Left renal cortex interstitium (tissue), 4 donors: ENCODE measurements around the gene HMGN4. TPM values are rescaled to one million over a fixed set of nuclear protein-coding genes. Genes with fewer than 3 reads are reported as not detected.
"Not testable (repeated sequence)": the region's sequence is repeated elsewhere in the genome, so short reads cannot be mapped to it uniquely, and the experiment has no call there.

ENCODE experiments used
- DNase-seq, 4 donors: peaks; one replicate each; pipeline ENCODE4 v3.0.0-alpha.2; 2013; ENCODE audit warnings: low read depth in 4 of 4, low spot score in 2 of 4, missing footprints in 1 of 4
- polyA plus RNA-seq, 4 donors: library from polyadenylated mRNA; unstranded; fragments of 120-200 nt; gene quantifications; one replicate each; pipeline ENCODE4 v1.2.1, GENCODE V29; 2013; ENCODE audit not compliant: insufficient read length in 4 of 4

The HMGN4 gene
- polyA plus RNA-seq, 4 donors, result 78.4 to 95.3 (median 85.1) TPM

DNA sequence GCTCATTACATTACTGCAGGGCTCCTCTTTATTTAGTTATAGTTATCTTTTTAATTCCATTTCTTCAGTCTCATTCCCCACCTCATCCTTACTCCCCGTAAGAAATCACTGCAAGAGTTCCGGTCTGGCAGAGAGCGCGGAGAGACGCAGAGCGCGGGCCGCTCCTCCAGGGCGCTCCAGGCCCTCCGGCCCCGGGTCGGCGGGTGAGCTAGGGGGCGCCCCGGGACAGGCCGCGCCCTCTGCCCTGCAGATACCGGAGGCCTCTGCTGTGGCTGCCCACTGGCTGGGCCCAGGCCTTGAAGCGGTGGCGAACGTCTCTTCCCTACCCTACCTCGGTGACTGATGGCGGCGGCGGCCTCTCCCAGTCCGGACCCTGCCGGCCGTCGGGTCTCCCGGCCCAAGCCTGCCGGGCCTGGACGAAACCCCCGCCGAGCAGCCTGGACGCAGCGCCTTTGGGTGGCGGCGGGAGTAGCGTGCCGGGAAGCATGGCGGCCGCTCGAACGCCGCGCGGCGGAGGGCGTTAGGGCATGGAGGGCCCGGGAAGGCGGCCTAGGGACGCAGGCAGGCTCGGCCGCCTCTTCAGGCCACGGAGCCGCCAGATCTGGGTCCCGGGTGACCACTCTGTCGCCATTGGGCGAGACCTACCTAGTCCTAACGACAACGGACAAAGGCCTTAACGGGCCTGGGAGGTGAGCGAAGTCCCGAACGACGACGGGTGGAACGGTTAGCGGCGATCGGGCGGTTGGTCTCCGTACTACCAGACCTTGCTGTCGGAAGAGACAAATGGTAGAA, 16.4 kb upstream of the HMGN4 start:
- peak in 2 of 4 donors; percentile 64 to 67 for DNase-seq

DNA sequence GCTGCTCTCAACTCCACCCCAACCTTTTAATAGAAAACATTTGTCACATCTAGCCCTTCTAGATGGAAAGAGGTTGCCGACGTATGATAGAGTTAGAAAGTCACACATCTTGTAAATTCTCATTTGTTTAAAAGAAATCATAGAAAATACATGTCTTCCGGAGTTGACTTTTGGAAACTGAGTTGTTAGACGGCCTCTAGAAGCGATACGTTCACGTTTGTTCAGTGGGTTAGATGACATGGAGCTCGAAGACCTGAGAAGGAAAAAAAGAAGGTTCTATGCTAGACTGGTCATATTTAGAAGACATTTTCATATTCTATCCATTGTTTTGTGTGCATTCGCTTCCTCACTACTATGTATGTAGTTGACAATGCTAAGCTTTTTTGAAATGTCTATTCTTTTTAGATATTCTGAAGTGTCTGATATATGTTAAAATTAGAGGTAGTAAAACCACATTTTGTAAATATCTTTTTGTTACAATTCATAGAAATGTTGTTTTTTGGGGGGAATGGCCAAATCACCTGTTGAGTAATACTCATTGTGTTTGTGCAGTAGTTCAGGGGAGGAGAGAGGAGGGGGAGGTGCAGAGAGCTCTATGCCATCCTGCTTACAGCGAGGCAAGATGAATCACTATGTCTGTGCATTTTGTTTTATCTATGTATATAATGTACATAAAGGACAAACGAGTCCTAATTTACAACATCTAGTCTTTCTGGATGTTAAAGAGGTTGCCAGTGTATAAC, 15.5 kb upstream of the HMGN4 start:
- not testable (repeated sequence) for DNase-seq

DNA sequence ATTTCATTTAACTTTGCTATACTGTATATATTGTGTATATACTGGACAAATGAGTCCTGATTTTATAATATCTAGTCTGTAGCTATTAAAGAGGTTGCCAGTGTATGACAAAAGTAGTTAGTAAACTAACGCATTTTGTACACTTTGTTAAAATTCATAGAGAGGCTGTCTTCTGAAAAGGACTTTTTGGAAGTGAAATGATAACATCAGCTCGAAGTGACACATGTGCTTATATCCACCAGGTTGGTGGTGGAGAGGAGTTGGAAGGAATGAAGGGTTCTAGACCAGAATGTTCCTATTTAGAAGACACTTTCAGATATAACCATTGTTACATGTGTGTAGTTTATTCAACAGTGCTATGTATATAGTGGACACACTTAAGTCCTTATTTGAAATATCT, 13.9 kb upstream of the HMGN4 start:
- DNase-seq, result not testable (repeated sequence)

DNA sequence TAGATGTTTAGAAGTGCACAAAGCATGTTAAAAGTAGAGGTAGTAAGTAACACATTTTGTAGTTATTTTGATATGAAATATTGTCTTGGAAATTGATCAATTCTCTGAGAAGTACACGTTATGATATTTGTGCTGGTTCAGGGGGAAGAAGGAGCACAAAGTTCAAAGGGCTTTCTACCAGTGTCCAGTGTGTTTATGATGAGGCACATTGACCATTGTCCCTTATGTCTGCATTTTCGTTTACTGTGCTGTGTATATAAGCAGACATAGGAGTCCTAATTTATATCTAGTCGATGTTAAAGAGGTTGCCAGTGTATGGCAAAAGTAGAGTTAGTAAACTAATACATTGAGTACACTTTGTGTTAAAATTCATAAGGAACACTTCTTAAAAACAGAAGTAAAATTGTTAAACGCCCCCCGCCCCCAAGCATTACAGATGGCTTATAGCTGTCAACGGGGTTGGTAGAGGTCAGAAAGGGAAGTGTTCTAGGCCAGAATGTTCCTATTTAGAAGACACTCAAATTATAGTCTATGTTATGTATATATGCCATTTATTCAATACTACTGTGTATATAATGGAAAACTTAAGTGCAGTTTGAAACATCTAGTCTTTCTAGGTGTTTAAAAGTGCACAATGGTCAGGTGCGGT, 13.3 kb upstream of the HMGN4 start:
- no peak for DNase-seq

DNA sequence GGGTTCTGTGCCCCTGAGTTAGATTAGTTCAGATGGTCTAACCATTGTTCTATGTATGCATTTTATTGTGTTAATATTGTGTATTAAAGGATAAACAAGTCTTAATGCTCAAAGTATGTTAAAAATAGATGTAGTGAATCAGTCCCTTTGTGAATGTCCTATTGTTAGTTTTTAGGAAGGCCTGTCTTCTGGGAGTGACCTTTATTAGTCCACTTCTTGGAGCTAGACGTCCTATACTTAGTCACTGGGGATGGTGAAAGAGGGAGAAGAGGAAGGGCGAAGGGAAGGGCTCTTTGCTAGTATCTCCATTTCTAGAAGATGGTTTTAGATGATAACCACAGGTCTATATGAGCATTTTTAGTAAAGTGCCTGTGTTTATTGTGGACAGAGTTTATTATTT, 12.3 kb upstream of the HMGN4 start:
- no peak for DNase-seq

DNA sequence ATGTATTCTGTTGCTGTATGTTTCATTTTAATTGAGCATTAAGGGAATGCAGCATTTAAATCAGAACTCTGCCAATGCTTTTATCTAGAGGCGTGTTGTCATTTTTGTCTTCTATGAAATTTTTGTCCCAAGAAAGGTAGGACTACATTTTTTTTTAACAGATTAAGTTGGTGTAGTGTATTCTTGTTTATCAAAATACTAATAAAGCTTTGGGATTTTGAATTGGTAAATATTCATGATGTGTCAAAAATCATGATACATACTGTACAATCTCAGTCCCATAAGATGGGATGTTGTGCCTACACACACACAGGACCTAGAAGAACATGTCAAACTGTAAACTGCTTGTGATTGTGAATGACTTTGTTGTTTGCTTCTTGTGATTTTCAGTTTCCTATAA, 11.2 kb upstream of the HMGN4 start:
- DNase-seq, result no peak

DNA sequence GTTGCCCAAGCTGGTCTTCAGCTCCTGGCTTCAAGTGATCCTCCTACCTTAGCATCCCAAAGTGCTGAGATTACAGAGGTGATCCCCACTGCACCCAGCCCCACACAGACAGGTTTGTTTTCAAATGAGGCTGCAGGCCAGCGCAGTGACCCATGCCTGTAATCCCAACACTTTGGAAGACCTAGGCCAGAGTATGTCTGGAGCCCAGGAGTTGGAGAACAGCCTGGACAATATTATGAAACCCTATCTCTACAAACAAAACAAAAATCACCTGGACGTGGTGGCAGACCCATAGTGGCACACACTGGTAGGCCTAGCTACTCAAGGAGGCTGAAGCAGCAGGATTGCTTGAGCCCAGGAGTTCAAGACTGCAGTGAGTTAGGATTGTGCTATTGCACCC, 8.0 kb upstream of the HMGN4 start:
- no peak for DNase-seq

DNA sequence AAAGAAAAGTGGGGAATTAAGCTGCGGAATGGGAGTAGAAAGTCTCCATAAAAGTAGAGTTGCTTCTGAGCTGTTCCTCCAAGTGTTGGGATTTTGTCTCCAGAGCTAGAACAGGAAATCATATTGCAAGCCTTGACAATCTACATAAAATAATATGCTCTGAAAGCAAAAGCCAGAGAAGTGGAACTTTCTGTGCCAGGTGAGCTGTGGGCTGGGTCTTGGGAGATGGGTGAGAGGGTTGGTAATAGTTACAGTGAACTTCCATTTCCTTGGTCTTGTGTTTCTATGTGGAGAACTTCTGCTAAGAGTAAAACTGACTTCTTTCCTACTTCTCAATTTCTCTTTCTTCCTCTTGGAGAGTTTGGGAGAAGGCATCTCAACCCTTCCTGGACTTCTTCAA, 6.3 kb upstream of the HMGN4 start:
- no peak for DNase-seq

DNA sequence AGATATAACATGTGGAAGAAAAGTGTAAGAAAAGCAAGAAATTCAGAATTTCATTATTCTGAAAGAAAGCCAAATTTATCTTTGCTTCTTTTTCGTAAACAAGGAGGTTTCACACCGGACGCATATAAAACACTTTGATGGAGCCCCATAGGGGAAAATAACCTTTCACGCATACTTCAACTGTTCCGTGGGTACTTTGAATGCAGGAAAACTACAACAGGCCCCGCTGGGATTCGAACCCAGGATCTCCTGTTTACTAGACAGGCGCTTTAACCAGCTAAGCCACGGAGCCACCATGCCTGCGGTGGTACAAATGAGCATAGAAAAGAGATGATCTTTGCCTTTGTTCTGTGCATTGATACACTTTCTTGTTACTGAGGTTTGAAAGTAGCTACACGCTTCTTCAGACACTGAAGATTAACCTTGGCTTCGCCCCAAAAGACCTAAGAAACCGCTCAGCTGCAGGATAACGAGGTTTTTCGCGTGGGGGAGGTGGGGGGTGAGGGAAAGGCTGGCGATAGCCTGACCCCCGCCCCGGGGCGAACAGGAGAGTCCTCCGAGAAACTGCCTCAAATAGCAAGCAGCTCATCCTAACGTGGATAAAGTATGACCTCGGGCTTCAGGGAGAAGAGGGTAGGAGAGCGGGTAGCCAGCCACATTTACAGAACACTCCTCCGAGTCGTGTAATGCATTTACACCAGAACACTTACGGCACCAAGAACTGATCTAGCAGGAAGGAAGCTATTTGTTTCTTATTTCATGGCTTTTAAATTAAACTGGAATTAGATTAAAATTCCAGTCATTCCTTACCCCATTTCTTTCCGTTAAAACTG, 5.3 kb upstream of the HMGN4 start:
- peak in 3 of 4 donors; percentile 85 to 91 (median 85) for DNase-seq

DNA sequence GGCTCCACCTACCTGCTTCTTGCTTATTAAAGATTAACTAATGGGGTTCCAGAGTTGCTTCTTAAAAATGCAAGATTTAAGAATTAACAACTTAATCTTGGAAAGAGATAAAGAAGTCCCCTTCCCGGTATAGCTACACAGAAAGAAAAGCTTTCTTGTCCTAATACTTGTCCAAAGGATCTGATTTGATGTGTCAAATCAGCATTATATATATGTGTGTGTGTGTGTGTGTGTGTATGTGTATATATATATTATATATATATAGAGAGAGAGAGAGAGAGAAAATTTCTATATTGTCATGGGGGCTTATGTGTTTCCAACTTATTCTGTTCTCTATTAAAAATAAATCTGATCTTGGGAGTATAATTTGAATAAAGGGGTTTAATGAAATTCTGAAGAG, 4.6 kb upstream of the HMGN4 start:
- DNase-seq, result no peak

DNA sequence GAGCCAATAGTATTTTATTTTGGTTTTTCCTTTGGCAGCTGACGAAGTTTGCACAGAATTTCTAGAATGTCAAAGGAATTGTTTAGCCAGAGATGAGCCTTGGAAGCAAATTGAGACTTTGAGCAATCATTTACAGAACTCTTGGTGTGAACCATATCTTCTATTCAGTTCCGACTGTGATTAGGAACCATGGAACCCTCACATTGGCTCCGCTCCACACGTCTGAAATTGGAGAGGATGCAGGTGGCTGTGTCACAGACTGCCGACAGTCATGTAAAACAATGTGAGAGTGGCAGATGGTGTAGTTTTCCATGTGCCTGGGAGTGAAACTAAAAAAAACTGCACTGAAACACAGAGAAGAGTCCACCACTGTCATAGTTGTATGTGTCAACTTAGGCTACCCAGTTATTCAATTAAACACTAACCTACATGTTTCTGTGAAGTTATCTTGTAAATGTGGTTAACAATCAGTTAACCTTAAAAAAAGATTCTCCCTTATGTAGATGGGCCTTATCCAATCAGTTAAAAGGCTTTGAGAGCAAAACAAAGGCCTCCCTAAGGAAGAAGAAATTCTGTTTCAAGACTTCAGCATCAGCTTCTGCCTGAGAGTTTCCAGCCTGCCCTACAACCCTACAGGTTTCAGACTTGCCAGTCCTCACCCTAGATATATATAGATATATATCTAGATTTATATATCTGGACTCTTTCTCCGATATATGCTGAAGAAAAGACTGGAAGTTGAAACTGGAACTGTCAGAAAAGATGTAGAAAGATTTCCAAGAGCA, 3.3 kb upstream of the HMGN4 start:
- no peak for DNase-seq

DNA sequence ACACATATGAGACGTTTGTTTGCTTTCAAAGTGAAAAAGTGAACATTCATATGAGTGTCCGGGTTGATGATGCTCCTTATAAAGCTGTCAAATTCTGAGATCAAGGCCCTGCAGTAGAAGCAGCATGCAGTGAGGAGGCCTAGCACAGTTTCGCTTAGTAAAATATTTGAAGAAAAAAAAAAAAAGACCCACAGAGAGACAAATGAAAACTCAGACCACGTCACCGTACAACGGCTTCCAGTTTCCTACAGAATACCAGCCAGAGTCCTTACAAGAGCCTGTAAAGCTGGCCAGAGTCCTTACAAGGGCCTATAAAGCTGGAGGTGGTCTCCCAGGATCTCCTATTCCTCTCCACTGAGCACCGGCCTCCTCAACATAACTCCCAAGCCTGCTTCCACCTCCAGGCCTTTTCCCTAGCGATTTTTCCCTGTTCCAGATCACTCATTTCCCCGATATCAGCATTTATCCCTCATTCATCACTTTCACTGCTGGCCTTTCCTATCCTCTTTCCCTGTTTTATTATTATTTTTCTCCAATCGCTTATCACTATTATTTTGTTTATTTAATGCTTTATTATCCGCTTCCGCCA, 1.5 kb upstream of the HMGN4 start:
- no peak for DNase-seq

DNA sequence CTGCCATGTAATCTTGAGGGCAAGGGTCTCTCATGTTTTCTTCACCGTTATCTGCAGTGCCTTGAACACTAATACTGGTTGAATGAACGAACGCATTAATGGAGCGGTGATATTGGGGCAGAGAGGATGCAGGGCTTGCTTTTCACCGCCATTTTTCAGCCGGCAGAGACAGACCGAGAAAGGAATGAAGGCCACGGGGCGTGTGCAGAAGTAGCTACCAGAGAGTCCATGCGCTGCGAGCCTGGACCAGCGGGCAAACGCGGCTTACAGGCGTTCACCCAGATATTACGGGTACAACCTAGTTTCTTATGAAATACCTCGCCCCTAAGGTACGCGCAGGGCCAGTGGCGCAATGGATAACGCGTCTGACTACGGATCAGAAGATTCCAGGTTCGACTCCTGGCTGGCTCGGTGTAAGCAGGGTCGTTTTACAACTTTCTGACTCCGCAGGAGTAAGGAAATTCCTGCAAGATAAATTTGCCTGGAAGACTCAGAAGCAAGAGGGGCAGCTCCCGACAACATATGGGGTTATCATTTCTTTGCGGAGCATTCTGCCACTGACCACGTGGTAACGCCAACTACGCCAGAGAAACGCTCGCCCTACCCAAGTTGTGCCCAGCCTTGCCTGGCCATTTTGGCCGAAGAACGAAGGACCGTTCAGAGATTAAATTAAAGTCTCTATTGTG, 863 bp upstream of the HMGN4 start:
- DNase-seq, result peak in 3 of 4 donors; percentile 82 to 89 (median 85)

DNA sequence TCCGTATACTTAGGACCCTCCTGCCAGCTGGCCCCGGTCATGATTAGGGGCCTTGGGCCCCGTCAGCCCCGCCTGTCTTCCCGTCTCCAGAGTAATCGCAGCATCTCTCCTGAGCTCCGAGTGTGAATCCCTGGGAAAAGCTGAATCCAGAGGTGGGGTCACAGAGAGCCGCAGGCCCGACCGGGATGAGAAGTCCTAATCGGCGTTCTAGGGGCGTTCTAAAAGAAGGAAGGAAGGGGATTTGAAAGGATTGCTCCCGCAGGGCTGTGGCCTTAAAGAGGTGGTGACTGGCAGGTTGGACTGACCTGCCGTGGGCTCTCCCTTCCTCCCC, 371 bp downstream of the HMGN4 start:
- DNase-seq, result no peak

DNA sequence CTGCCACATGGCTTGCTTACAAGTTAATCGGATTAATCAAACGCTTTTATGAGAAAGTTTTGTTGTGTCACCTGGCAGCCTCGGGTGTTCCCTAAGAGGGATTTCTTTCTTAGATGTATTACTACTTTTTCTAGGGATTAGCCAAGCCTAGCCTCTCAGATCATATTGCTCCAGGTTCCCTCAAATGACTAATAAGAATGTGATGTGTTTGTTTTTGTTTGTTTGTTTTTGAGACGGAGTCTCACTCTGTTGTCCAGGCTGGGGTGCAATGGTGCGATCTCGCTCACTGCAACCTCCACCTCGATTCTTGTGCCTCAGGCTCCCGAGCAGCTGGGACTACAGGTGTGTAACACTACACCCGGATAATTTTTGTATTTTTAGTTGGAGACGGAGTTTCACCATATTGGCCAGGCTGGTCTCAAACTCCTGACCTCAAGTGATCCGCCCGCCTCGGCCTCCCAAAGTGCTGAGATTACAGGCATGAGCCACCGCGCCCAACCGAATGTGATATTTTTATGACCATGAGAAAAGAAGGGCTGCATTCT, 977 bp downstream of the HMGN4 start:
- DNase-seq, result no peak

DNA sequence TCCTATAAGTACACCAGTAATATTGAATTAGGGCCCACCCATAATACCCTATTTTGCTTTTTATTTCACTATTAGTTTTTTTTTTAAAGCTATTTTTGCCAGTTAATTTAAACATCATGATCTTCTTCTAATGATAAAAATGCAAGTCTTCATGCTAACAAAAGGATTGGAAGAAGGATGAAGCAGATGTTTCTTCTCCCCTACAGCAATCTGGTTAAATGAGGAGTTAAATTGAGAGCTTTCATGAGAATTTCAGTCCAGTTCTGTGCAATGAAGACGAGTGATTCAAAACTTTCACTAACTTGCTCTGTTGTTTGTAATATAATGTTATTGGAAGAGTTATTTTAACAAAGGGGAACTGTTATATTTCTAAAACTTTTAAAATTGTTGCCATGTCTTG, 3.4 kb downstream of the HMGN4 start:
- no peak for DNase-seq

DNA sequence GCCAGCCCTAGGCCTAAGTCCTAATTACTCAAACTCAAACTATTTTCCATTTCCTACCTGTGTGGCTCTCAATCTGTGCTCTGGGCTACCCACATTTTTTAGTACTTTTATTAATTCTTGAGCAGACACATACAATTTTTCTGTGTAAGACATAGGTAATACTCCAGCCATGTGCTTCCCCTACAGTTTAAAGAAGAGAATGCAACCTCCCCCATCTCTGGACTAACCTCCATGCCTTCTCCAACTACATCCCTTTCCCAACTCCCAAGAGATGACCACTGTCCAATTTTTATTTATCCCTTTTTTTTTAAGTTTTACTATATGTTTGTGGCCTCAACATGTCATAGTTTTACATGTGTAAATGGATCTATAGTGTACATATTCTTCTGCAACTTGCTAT, 5.8 kb downstream of the HMGN4 start:
- DNase-seq, result no peak

DNA sequence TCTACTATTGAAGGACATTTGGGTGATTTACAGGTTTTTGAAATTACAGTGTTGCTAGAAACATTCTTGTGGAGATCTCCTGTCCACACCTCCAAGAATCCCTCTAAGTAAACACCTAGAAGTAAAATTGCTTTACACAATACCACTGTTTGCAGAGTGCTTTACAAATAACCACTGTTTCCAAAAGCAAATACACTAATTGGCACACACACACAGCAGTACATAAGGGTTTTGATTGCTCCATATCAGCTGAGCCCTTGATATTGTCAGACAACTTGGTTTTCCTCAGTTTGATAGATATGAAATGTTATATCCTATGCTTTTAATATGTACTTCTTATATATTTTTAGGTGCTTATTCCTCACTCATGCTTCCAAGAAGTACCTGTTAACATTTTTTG, 6.3 kb downstream of the HMGN4 start:
- no peak for DNase-seq

DNA sequence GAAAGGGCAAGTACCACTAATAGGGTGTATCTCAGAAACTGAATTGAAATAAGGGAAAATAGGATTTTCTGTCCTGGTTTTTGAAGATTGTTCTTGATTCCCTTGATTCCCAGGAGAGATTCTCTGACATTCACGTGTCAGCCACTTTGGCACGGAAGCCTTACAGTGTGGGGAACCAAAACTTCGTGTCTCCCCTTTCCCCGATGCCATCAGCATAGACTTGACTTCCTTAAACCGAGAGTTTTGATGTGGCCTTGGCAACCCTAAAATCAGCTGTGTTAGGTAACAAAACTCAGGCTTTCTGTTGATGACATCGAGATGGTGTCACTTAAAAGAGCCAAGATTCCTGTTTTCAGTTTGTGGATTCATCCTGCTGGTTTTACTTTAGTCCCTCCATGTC, 7.5 kb downstream of the HMGN4 start:
- no peak for DNase-seq
